Measurements from ENCODE around the gene ARL8A. TPM values are rescaled to one million over a fixed set of nuclear protein-coding genes. Genes with fewer than 3 reads are reported as not detected.

ARL8A gene
- total and polyA plus RNA-seq, 2 experiments from 2014 or later: 30.3 to 32.7 TPM

- H3K27me3 Mint-ChIP-seq (ENCODE audit: insufficient read depth, low read depth, poor library complexity): peaks cover 28% of the 10 kb centered on the region
- no peak overlapping the region for H3K4me3 Mint-ChIP-seq
- Histone ChIP-seq H3K79me2 (replicated peaks; ENCODE audit: insufficient read depth) (no peaks in the 10 kb centered on the region), H4K20me1 (replicated peaks; ENCODE audit: insufficient read depth) (no peaks in the 10 kb centered on the region), H3K4me3 (no peak overlapping the region), H2AFZ (no peak overlapping the region), H3K36me3 (ENCODE audit: insufficient read depth) (no peaks in the 10 kb centered on the region), H3K4me2 (no peak overlapping the region), H3K27ac (ENCODE audit: low read depth) (no peak overlapping the region), H3K9me2 (ENCODE audit: insufficient read depth) (no peaks in the 10 kb centered on the region), H3K4me1 (ENCODE audit: insufficient read depth) (peaks cover 4% of the 10 kb centered on the region; the same call in 1 of the 2 replicates), H3F3A (replicated peaks; ENCODE audit: low read depth) (0 out of 2 replicates have a peak, but pooled peaks cover 2% of the 10 kb centered on the region), H3K27me3 (ENCODE audit: insufficient read depth) (peaks cover 26% of the 10 kb centered on the region)
- H3K9me3 Mint-ChIP-seq: 0 out of 3 replicates have a peak, but pooled peaks cover 3% of the 10 kb centered on the region
- H3K4me1 Mint-ChIP-seq: peaks cover 3% of the 10 kb centered on the region; the same call in 2 of the 3 replicates
- TF ChIP-seq EZH2 (IDR thresholded peaks at IDR 0.05; ENCODE audit: low read depth, unreplicated experiment): no peak
- no peak for TF ChIP-seq ZNF331 (CRISPR knock-in tag; IDR thresholded peaks at IDR 0.05; ENCODE audit: low read depth)
- TF ChIP-seq REST (IDR thresholded peaks at IDR 0.05; ENCODE audit: unreplicated experiment): no peak
- TF ChIP-seq CREB1 (CRISPR knock-in tag; IDR thresholded peaks at IDR 0.05; ENCODE audit: low read depth): no peak
- TF ChIP-seq CTCF (conservative IDR thresholded peaks at IDR 0.05; ENCODE audit: low read depth in 2 of 2): no peak
- ATAC-seq (no peak; the same call in 2 of the 3 replicates), DNase-seq (ENCODE audit: low spot score) (no peak)
- no peaks in the 10 kb centered on the region for H3K36me3 Mint-ChIP-seq (ENCODE audit: low read depth)
- H3K27ac Mint-ChIP-seq: no peak overlapping the region
These were observed 45.6 kb upstream of the ARL8A start for GRCh38 chr1:202189918-202190715.

GRCh38 chr1:202189001-202189790 is 44.7 kb upstream of the ARL8A start:
- Histone ChIP-seq H3K27ac (ENCODE audit: low read depth) (no peak overlapping the region), H3K36me3 (ENCODE audit: insufficient read depth) (no peaks in the 10 kb centered on the region), H4K20me1 (replicated peaks; ENCODE audit: insufficient read depth) (no peaks in the 10 kb centered on the region), H2AFZ (no peak overlapping the region), H3K9me2 (ENCODE audit: insufficient read depth) (no peaks in the 10 kb centered on the region), H3K4me3 (no peak overlapping the region), H3K27me3 (ENCODE audit: insufficient read depth) (peaks cover 17% of the 10 kb centered on the region), H3K4me2 (no peak overlapping the region), H3K4me1 (ENCODE audit: insufficient read depth) (peaks cover 4% of the 10 kb centered on the region; the same call in 1 of the 2 replicates), H3K79me2 (replicated peaks; ENCODE audit: insufficient read depth) (no peaks in the 10 kb centered on the region), H3F3A (replicated peaks; ENCODE audit: low read depth) (0 out of 2 replicates have a peak, but pooled peaks cover 2% of the 10 kb centered on the region)
- no peak overlapping the region for H3K27ac Mint-ChIP-seq
- H3K4me1 Mint-ChIP-seq: peaks cover 7% of the 10 kb centered on the region; the same call in 2 of the 3 replicates
- no peaks in the 10 kb centered on the region for H3K36me3 Mint-ChIP-seq (ENCODE audit: low read depth)
- peaks cover 25% of the 10 kb centered on the region for H3K27me3 Mint-ChIP-seq (ENCODE audit: insufficient read depth, low read depth, poor library complexity)
- ATAC-seq (peak; percentile 57), DNase-seq (ENCODE audit: low spot score) (peak; percentile 91)
- peak; percentile 65 to 85 for TF ChIP-seq CTCF (conservative IDR thresholded peaks at IDR 0.05; ENCODE audit: low read depth in 2 of 2)
- no peak for TF ChIP-seq STAT1 (IDR thresholded peaks at IDR 0.05; ENCODE audit: unreplicated experiment)
- TF ChIP-seq ZNF114 (CRISPR knock-in tag; IDR thresholded peaks at IDR 0.05): no peak
- H3K4me3 Mint-ChIP-seq: no peak overlapping the region
- H3K9me3 Mint-ChIP-seq: 0 out of 3 replicates have a peak, but pooled peaks cover 3% of the 10 kb centered on the region
